Sigmoid colon (tissue), 3 donors: ENCODE results near the gene MINDY4.

ENCODE experiments used
- CTCF ChIP-seq, 4 experiments: fragments of 450-650 bp in 3 of 4; fragments of 200-600 bp in 1 of 4; IDR thresholded peaks; one replicate each; pipeline ENCODE4 v1.5.1; 2016 to 2019; ENCODE audit warnings: antibody characterized with exemption in 4 of 4, mild to moderate bottlenecking in 3 of 4, moderate library complexity in 2 of 4
- POLR2A ChIP-seq, 2 donors: fragments of 450-650 bp; IDR thresholded peaks; one replicate each; pipeline ENCODE4 v1.6.1; 2016; ENCODE audit warnings: antibody characterized with exemption in 2 of 2, mild to moderate bottlenecking in 2 of 2, moderate library complexity in 2 of 2

DNA sequence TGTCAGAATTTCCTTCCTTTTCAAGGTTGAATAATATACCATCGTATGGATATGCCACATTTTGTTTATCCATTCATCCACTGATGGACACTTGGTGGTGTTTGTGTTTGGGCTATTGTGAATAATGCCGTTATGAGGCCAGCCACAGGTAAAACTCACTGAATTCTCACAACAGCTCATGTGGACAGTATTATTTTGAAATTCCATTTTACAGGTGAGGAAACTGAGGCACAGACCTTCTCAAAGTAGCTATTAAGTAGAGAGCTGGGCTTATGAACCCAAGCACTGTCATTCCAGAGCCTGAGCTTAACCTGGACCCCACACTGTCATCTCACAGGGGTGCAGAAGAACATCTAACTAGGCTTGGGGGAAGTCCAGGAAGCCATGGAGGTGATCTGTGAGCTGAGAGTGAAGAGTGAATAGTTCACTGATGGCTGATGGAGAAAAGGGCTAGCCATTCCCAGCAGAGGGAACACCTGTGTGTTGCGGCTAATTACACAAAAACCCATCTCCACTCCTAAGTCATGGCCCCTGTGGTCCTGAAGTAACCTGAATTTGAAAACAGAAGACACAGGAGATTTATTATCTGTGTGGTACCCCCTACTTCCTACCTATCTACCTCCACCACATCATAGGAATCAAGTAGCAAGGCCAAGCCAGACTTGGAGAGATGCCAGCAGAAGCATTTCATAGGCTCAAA, 10.6 kb upstream of the MINDY4 start:
- TF ChIP-seq CTCF (IDR thresholded peaks at IDR 0.05), result no peak
- TF ChIP-seq POLR2A (IDR thresholded peaks at IDR 0.05), result no peak
